GM12875 (cell line): ENCODE results near the gene NSUN6.
"Not testable (repeated sequence)": the region's sequence is repeated elsewhere in the genome, so short reads cannot be mapped to it uniquely, and the experiment has no call there.

Experiments
- H3K4me3 ChIP-seq: one replicate; pipeline ENCODE4 v1.5.1; 2011; ENCODE audit warnings: low read depth, low read length, control low read depth
- CTCF ChIP-seq: IDR thresholded peaks from 2 replicates; pipeline ENCODE4 v1.5.1; 2011; ENCODE audit warnings: low read depth, mild to moderate bottlenecking, control low read depth, inconsistent platforms, low read length, moderate library complexity, borderline replicate concordance; ENCODE audit not compliant: insufficient read depth

The NSUN6 gene

GRCh38 chr10:18607503-18608378 is 43.6 kb downstream of the NSUN6 start:
- no peak for TF ChIP-seq CTCF
- H3K4me3 ChIP-seq, result no peak overlapping the region

- TF ChIP-seq CTCF, result no peak
- H3K4me3 ChIP-seq, result no peak overlapping the region
These were observed 45.2 kb downstream of the NSUN6 start for GRCh38 chr10:18606051-18606695.

- H3K4me3 ChIP-seq, result no peak overlapping the region
- TF ChIP-seq CTCF, result no peak
These were observed 50.1 kb downstream of the NSUN6 start for GRCh38 chr10:18601321-18601720.

GRCh38 chr10:18599392-18599791 is 52.0 kb downstream of the NSUN6 start:
- no peak overlapping the region for H3K4me3 ChIP-seq

GRCh38 chr10:18594574-18595156 is 56.7 kb downstream of the NSUN6 start:
- H3K4me3 ChIP-seq, result no peak overlapping the region
- TF ChIP-seq CTCF, result peak; percentile 29; the same call in 1 of the 2 replicates

More at GRCh38 chr10:18599392-18599791, 52.0 kb downstream of the NSUN6 start:
- no peak for TF ChIP-seq CTCF

GRCh38 chr10:18591141-18591540 is 60.2 kb downstream of the NSUN6 start:
- H3K4me3 ChIP-seq, result not testable (repeated sequence)

GRCh38 chr10:18586637-18587036 is 64.8 kb downstream of the NSUN6 start:
- not testable (repeated sequence) for H3K4me3 ChIP-seq

GRCh38 chr10:18583575-18584270 is 67.7 kb downstream of the NSUN6 start:
- TF ChIP-seq CTCF, result no peak
- H3K4me3 ChIP-seq, result no peak overlapping the region
